H7 (cell line): ENCODE results near the gene VCP. TPM values are rescaled to one million over a fixed set of nuclear protein-coding genes. Genes with fewer than 3 reads are reported as not detected.

Experiments used
- DNase-seq: peaks from one replicate; pipeline ENCODE4 v3.0.0; 2012
- H3K27me3 ChIP-seq: 2 replicates; pipeline ENCODE4 v1.6.0; 2011; ENCODE audit warnings: mild to moderate bottlenecking, low read length; ENCODE audit not compliant: control insufficient read depth, insufficient read depth
- H3K36me3 ChIP-seq: replicated peaks from 2 replicates; pipeline ENCODE4 v1.5.1; 2011; ENCODE audit warnings: low read length; ENCODE audit not compliant: control insufficient read depth, insufficient read depth
- H3K4me3 ChIP-seq: 2 replicates; pipeline ENCODE4 v1.5.1; 2011; ENCODE audit warnings: low read depth, mild to moderate bottlenecking, control low read depth, low read length, moderate library complexity; ENCODE audit not compliant: insufficient read depth
- total RNA-seq: library from RNA; depleted of rRNA; stranded (reverse); fragments of >200 nt; shearing (Covaris generic); gene quantifications from 2 replicates; pipeline ENCODE4 v1.2.3, GENCODE V29; 2014

Gene VCP
- total RNA-seq, 1 experiment from 2014 or later, result 709 TPM

DNA sequence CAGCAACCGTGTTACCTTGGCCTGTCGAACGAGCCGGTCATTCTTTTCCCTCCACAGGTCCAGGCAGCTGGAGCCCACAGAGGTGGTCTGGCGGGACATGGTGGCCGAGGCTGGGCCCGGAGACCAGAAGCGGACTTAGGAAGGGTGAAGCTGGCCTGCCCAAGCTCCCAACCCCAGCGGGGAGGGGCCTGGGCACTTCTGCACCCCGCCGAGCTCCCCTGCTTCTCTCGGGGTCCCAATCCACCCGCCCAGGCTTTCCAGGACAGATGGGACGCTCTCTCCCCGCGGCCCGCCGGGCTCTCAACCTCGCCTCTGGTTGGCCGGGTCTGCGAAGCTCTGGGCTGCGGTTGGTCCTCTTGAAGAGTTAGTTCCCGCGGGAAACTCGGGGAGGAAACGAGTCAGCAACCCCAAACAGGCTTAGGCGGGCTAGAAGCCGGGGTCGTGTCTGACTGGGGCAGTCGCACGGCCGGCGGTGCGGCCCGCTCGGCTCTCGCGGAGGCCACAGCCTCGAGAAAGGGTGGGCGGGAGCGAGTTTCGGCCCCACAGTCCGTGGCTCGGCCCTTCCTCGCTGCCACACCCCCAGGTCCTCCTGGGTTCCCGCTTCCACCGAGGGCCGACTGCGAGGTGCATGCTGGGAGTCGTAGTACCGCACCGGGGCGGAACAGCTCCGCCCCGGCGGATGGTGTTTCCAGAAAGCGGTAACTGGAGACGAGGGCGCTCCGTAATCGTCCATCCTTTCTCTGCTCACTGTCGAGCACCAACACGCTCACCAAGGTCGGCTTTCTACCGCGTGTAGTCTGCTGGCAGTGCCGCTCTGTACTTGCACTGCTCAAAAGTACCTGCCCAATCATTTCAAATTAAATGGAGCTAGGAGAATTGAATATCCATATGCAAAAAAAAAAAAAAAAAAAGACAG is 7.3 kb upstream of the VCP start, which contains the start of gene FANCG:
TSS of gene FANCG (minus strand) at position 517 of the 916 bp plus-strand sequence. CDS start at position 99, 418 bp downstream.
- peak; percentile 96 for DNase-seq
- Histone ChIP-seq H3K36me3 (peaks cover 20% of the 10 kb centered on the region), H3K27me3 (no peaks in the 10 kb centered on the region), H3K4me3 (peak within 1 kb of the TSS; percentile 79)

DNA sequence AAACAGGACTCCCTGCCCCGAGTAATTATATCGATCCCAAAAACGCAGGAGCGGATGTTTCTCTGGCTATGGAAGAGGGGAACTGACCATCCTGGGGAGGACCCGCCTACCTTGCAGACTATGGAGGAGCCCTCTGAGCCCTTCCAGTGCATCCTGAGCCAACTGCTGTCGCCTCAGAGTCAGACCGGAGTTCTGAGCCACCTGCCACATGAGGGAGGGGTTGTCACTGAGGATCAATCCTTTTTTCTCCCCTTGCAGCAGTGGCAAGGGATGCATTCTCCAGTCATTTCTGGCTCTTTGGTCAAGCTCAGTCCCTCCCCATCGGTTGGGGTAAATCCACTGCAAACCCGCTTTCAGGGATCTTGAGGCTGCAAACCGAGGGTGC is 6.6 kb upstream of the VCP start:
- H3K4me3 ChIP-seq, result peak overlapping the region; percentile 79
- peak; percentile 56 for DNase-seq

DNA sequence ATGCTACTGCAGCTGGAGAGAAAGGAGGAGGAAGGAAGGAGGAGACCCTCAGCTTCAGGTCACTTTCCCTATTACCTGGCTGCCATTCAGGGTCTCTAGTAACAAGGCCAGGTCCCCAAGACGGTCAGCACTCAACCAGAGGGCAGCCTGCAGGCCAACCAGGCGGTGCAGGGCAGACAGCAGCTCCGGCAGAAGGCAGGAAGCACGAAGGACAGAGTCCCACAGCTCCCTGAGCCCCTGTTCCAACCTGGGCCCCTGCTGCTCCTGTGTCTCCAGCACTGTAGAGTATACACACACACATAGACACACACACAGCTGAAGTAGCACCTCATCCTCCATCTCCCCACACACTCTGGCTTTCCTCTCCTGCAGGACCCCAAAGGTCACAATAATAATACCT is 5.6 kb upstream of the VCP start:
- no peak for DNase-seq
- Histone ChIP-seq H3K4me3 (no peak overlapping the region), H3K36me3 (peaks cover 29% of the 10 kb centered on the region), H3K27me3 (no peaks in the 10 kb centered on the region)

More for the DNA sequence above, 6.6 kb upstream of the VCP start:
- Histone ChIP-seq H3K27me3 (no peaks in the 10 kb centered on the region), H3K36me3 (peaks cover 25% of the 10 kb centered on the region)

DNA sequence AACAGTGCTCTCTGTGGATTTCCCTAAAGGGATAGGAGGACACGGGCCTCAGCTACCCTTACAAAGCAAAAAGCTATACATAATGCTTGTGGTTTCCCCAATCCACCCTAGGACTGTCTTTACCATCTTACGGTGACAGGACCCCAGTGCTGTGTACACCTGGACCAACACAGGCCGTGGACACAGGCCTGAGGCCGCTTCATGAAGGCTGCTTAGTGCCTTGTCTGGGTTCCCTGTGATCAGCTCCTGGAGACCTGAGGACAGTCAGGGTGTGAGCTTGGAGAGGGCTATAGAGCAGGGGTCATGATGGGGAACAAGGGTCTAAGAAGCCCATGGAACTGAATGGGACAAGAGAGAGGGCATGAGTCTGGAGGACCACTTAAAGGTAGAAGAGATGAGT is 4.4 kb upstream of the VCP start:
- H3K36me3 ChIP-seq, result peaks cover 29% of the 10 kb centered on the region
- no peaks in the 10 kb centered on the region for H3K27me3 ChIP-seq
- DNase-seq, result no peak
- H3K4me3 ChIP-seq, result no peak overlapping the region

DNA sequence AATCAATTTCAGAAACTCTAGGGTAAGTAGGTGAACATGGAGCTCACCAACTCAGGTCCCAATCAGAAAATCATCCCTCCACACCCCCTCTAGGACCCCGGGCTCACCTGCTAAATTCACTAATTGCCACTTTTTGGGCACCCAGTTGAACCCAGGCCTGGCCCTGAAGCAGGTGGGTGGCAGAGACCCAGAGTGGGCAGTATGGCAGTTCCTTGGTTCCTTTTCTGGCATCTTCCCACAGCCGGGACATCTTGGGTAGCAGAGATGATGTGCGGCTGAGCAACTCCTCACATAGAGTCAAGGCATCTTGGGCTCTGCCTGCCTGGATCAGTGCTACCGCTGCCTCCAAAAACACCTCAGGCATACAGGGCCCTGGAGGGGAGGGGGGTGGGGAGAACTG is 2.9 kb upstream of the VCP start:
- H3K27me3 ChIP-seq, result no peaks in the 10 kb centered on the region
- peaks cover 29% of the 10 kb centered on the region for H3K36me3 ChIP-seq
- DNase-seq, result no peak
- H3K4me3 ChIP-seq, result no peak overlapping the region

DNA sequence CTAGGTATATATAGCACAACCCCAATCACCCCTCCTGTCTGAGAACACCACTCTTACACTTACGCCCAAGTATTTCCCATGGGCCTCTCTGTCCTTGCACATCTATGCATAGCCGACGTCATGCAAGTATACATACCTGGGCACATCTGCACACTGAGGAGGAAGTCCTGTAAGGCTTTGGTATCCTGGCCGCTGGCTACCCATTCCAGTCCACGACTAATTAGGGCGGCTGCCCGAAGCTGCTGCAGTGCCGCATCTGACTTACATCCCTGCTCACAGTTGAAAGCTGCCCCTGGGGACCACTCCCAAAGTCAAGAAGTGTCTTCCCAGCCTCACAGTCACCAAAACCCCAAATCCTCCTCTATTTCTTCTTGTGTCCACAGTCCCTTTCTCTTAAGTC is 2.4 kb upstream of the VCP start:
- no peak overlapping the region for H3K4me3 ChIP-seq
- H3K36me3 ChIP-seq, result peaks cover 29% of the 10 kb centered on the region

DNA sequence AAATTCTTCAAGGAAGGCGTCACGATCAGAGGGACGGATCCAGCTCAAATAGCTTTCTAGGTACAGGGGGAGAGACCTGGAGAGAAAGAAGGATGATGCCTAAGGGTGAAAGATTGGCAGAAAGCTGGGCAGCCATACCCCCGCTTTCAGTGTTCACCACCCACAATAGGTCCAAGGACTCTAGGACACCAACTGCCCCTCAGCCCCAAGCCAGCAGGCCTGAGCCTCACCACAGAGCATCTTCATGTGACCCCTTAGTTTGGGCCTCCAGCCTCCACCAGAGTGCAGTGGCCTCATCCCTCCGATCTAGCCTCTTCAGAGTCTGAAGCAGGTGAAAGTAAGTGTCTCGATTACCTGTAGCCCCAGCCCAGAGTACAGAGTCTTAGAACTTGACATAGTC is 1.7 kb upstream of the VCP start:
- no peak for DNase-seq
- H3K27me3 ChIP-seq, result no peaks in the 10 kb centered on the region
- peaks cover 29% of the 10 kb centered on the region for H3K36me3 ChIP-seq
- no peak overlapping the region for H3K4me3 ChIP-seq

More for the DNA sequence above, 2.4 kb upstream of the VCP start:
- H3K27me3 ChIP-seq, result no peaks in the 10 kb centered on the region
- DNase-seq, result no peak

DNA sequence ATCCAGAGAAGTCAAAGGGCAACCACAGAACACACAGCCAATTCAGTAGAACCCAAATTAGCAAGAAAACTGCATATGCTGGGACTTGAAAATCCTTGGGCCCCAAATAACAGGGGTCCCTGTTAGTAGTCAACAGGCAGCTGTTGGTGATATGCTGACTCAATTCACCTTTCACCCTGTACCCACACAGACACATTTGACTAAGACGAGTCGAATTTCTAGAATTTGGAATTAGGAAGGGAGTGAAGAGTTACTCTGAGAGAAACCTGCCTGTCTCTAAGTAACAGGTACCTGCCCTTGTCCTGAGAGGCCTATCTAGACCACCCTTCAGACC is 821 bp upstream of the VCP start:
- DNase-seq, result no peak
- Histone ChIP-seq H3K27me3 (no peaks in the 10 kb centered on the region), H3K4me3 (0 out of 2 replicates have a peak overlapping the region, but pooled peaks have one; percentile 8), H3K36me3 (peaks cover 34% of the 10 kb centered on the region)

DNA sequence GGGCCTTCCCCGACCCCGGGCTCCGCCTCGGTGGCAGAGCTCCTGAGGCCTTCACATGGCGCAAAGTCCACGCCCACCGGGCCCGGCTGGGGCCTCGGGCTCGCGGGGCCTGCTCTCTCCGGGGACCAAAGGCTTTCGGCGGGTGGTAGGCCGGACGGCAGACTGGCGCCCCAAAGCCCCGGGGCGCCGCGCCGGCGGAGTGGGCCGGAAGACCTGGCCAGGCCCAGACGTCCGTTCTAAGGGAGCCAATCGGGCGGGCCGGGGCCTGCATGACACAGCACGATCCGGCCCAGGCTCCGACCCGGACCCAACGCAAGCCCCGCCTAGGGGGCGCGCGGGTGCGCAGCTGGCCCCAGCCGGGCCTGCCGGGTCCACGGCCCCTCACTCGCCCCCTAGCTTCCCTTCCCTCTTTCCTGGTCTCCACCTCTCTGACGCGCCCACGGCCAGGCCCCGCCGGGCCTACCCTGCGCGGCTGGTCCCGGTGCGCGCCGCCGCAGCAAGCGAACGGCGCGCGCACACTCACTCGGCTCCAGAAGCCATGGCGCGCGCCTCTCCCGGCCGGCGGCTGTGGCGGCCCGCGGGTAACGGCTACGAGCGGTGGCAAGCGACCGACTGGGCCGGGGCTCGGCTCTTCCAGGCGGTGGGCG is 488 bp downstream of the VCP start:
- Histone ChIP-seq H3K27me3 (no peaks in the 10 kb centered on the region), H3K36me3 (peaks cover 42% of the 10 kb centered on the region), H3K4me3 (peak overlapping the region; percentile 97)
- peak; percentile 96 for DNase-seq

DNA sequence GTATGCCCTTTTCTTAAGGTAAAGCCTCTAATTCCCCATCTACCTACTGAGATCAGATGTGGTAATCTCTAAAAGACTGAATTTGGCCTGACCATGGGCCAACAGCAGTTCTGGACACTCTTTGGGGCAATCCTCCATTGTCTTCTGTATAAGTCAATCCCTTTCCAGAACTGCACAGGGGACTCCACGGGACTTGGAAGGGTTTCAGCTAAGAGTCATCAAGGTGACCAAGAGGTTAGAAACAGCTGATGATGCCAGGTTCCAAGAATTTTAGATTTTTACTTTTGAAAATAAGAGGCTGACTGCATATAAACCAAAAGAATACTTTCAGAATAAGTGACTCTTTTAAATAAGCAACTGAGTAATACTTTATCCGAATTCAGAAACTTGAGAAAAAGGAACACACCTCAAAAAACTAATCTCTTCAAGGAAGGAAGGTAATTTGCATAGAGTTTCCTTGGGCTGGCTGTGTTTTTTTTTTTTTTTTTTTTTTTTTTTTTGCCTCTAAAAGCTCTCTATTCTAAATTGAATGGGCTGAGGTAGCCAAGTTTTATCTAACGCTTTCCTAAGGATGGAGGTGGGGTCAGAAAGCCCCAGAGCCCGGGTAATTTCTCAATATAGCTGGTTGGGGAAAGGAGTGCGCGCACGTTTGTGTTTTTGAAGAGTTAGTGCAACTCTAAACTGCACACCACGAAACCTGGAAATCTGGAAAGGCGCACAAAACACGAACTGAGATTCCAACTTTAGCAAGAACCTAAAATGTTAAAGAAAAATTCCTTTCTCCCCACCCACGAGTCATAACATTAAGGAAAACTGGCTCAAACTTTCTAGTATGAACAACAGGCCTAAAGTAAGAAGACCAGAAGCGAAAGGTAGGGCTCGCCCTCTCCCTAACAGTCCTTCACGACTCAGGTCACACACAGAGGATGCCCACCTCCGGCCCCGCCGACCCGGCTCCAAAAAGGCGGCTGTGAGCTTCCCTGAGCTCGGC is 1.3 kb downstream of the VCP start:
- DNase-seq, result no peak
- H3K36me3 ChIP-seq, result peaks cover 41% of the 10 kb centered on the region
- H3K4me3 ChIP-seq, result peak overlapping the region; percentile 97
- H3K27me3 ChIP-seq, result no peaks in the 10 kb centered on the region

DNA sequence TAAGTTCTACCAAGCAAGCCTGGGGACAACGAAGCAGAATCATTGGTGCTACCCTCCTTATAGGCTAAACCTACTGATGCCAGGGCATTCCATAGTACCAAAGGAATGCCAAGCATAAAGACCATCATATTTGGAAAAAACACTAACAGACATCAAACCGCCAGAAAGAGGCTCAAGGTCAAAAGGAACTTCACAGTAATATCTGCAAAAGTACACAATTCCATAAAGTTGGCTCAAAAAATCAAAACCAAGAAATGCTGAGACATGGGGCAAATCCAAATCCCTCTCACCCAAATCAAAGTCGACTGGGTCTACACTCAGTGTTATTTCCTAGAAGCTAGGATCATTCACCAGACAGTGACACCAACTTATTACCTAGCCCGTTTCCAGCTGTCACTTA is 3.4 kb downstream of the VCP start:
- no peak for DNase-seq
- no peak overlapping the region for H3K4me3 ChIP-seq
- H3K36me3 ChIP-seq, result peaks cover 45% of the 10 kb centered on the region
- H3K27me3 ChIP-seq, result no peaks in the 10 kb centered on the region

DNA sequence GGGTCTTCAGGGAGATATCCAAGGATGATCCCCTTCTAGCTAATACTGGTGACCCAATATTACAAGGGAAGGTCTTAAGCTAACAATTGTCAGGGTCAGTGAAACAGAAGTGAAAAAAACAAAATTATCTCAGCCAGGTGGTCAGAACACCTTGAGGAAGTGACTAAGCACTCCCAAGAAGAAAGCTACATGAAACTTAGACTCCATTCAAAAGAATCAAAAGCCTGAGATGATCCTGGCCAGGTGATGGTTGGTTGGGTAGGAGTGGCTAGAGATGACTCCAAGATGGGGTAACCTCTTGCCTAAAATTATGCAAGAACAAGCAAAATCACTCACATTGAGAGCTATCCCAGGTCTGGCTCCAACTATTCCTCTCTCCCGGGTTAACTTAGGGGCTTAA is 5.4 kb downstream of the VCP start:
- Histone ChIP-seq H3K36me3 (peaks cover 62% of the 10 kb centered on the region), H3K4me3 (no peak overlapping the region), H3K27me3 (no peaks in the 10 kb centered on the region)
- no peak for DNase-seq

DNA sequence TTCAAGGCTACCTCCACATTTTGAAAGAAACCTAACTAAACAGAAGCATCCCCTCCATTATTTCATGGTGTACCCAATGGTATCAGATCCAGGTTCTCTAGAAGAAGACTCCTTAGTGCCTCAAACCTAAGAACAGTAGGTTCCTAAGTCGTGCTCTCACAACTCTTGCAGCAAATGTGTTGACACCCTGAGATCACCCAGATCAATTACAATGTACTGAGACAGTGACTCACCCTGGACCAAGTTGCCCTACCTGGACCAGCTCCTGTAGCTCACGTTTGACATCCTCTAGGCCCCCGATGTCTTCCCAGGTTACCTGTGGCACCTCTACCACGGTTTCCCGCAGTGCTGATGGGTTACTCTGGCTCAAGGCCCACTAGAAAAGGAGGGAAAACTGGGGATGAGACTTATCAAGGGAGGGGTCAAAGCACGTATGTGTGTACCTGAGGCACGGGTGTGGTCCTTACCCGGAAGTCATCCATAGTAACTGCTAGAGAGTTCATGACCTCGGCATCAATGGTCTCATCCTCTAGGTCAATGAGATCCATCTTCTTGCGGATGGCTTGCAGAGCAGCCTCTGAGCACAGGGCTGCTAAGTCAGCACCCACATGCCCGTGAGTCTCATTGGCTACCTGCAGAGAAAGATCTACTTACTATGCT is 11.7 kb downstream of the VCP start:
- Histone ChIP-seq H3K4me3 (no peak overlapping the region), H3K27me3 (no peaks in the 10 kb centered on the region), H3K36me3 (peaks cover 92% of the 10 kb centered on the region)
- DNase-seq, result no peak

DNA sequence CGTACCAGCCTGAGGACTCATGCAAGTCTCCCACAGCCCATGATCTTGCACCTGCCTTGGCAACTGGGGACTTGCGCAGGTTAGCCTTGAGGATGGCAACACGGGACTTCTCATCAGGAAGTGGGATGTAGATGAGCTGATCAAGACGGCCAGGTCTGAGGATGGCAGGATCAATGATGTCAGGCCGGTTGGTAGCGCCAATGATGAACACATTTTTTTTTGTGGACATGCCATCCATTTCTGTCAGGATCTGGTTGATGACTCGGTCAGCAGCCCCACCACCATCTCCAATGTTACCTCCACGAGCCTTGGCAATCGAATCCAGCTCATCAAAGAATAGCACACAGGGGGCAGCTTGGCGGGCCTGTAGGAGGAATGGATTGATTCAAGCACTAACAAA is 13.0 kb downstream of the VCP start:
- H3K36me3 ChIP-seq, result peaks cover 81% of the 10 kb centered on the region
- DNase-seq, result no peak
- H3K4me3 ChIP-seq, result no peak overlapping the region
- H3K27me3 ChIP-seq, result no peaks in the 10 kb centered on the region
